Measurements from ENCODE around the gene SNRK.

Gene SNRK

DNA sequence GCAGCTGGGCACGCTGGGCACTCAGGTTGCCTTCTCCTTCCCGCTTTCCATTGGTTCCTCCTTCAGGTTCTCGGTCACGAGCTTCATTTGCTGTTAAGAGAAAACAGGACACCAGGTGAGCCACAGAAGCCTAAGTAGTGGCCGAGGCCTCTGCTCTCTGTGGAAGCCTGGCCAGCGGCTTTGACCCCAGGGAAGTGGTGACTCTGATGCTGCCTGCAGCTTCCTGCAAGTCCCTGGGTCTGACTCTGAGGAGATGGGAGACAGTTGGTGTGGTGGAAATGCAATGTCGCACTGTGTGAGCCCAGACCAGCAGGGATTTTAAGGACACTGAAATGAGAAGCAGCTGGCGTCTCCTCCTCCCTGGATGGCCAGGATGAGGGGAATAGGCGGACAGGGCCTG is 80.5 kb downstream of the SNRK start:
- CTCF ChIA-PET, result no interaction called here
- Histone ChIP-seq H3K36me3 (ENCODE audit: control insufficient read depth in 2 of 2, insufficient read depth in 1 of 2, low read length in 2 of 2) (peaks cover 0 to 8% of the 10 kb centered on the region in 2 experiments; a peak in 1 of 3 replicates), H3K27ac (ENCODE audit: extremely low read depth, low read depth, low read length) (no peak overlapping the region), H3K4me3 (ENCODE audit: low read depth, low read length) (no peak overlapping the region), H3K9me3 (ENCODE audit: control insufficient read depth, insufficient read depth, low read depth, low read length) (no peaks in the 10 kb centered on the region), H3K4me1 (ENCODE audit: control insufficient read depth, insufficient read depth, low read length) (no peaks in the 10 kb centered on the region)
- TF ChIP-seq ZNF830 (tag by site-specific recombination; IDR thresholded peaks at IDR 0.05; ENCODE audit: low read depth), result no peak
- TF ChIP-seq ZNF510 (tag by site-specific recombination; IDR thresholded peaks at IDR 0.05; ENCODE audit: insufficient replicate concordance), result no peak
- TF ChIP-seq ZNF416 (tag by site-specific recombination; IDR thresholded peaks at IDR 0.05), result no peak
- no peak for TF ChIP-seq MEIS1 (CRISPR knock-in tag; IDR thresholded peaks at IDR 0.05; ENCODE audit: borderline replicate concordance)
- TF ChIP-seq ZNF23 (tag by site-specific recombination; IDR thresholded peaks at IDR 0.05; ENCODE audit: borderline replicate concordance), result no peak
- TF ChIP-seq ZNF558 (tag by site-specific recombination; IDR thresholded peaks at IDR 0.05), result no peak
- TF ChIP-seq, protein P1, sequence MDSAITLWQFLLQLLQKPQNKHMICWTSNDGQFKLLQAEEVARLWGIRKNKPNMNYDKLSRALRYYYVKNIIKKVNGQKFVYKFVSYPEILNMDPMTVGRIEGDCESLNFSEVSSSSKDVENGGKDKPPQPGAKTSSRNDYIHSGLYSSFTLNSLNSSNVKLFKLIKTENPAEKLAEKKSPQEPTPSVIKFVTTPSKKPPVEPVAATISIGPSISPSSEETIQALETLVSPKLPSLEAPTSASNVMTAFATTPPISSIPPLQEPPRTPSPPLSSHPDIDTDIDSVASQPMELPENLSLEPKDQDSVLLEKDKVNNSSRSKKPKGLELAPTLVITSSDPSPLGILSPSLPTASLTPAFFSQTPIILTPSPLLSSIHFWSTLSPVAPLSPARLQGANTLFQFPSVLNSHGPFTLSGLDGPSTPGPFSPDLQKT (IDR thresholded peaks at IDR 0.05; ENCODE audit: borderline replicate concordance, low read depth, low read length), result no peak
- TF ChIP-seq ZFP3 (tag by site-specific recombination; IDR thresholded peaks at IDR 0.05; ENCODE audit: low read depth), result no peak
- no peak for TF ChIP-seq ZBTB8A (tag by site-specific recombination; IDR thresholded peaks at IDR 0.05)
- TF ChIP-seq ZNF664 (tag by site-specific recombination; IDR thresholded peaks at IDR 0.05), result no peak
- TF ChIP-seq, protein P2, sequence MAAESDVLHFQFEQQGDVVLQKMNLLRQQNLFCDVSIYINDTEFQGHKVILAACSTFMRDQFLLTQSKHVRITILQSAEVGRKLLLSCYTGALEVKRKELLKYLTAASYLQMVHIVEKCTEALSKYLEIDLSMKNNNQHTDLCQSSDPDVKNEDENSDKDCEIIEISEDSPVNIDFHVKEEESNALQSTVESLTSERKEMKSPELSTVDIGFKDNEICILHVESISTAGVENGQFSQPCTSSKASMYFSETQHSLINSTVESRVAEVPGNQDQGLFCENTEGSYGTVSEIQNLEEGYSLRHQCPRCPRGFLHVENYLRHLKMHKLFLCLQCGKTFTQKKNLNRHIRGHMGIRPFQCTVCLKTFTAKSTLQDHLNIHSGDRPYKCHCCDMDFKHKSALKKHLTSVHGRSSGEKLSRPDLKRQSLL (tag by site-specific recombination; IDR thresholded peaks at IDR 0.05), result no peak
- TF ChIP-seq SP3 (tag by site-specific recombination; IDR thresholded peaks at IDR 0.05), result no peak
- POLR2A ChIA-PET, result no interaction called here

DNA sequence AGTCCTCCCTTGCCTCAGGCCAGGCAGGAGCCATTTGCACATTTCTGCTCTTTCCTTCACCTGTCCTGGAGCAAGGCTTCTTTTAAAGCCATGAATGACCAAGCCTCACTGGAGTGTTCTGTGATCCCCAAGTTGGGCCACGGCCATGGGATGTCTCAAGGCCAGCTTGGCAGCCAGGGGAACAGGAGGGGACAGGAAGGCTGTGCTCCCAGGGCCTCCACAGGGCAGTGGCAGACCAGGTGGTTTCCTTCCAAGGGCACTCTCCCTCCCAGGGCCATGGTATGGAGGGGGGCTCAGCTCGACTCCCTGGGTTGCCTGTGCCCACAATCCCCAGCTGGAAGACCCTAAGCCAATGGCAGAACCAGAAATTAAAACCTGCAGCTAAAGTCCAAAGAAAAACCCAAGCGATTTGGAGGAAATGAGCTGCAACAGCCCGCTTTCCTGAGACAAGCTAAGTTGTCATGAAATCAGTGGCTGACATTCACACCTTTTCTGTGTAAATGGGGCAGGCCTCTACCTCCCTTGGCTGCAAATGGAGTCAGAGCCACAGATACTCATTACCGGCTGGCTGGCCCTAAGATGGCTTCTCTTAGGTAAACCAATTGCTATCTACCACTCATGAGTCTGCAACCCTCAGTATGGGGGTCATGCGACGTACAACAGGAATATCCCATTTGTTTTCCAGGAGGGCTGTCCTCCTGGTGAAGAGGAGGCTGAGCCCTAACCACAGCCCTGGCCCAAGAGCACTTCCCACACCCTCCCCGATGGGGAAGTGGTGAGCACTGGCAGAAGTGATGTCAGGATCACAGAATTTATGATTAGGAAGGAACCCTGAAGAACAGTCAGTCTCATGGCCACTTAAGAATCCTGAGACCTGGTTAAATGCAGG is 83.3 kb downstream of the SNRK start:
- Histone ChIP-seq H3K4me3 (ENCODE audit: low read depth, low read length) (no peak overlapping the region), H3K27ac (ENCODE audit: extremely low read depth, low read depth, low read length) (no peak overlapping the region), H3K36me3 (ENCODE audit: control insufficient read depth in 2 of 2, insufficient read depth in 1 of 2, low read length in 2 of 2) (peaks cover 0 to 8% of the 10 kb centered on the region in 2 experiments; a peak in 1 of 3 replicates), H3K9me3 (ENCODE audit: control insufficient read depth, insufficient read depth, low read depth, low read length) (no peaks in the 10 kb centered on the region), H3K4me1 (ENCODE audit: control insufficient read depth, insufficient read depth, low read length) (no peaks in the 10 kb centered on the region)
- TF ChIP-seq WT1 (tag by site-specific recombination; IDR thresholded peaks at IDR 0.05) (no peak), ZEB2 (tag by site-specific recombination; IDR thresholded peaks at IDR 0.05) (no peak), ZNF747 (tag by site-specific recombination; IDR thresholded peaks at IDR 0.05) (no peak), ZNF121 (tag by site-specific recombination; IDR thresholded peaks at IDR 0.05) (no peak)
- CTCF ChIA-PET, result interaction anchor here (0.6 kb wide), 1 partner anchor 194 kb away, joined by 3 read pairs; no protein-coding TSS in a partner anchor
- POLR2A ChIA-PET, result no interaction called here

DNA sequence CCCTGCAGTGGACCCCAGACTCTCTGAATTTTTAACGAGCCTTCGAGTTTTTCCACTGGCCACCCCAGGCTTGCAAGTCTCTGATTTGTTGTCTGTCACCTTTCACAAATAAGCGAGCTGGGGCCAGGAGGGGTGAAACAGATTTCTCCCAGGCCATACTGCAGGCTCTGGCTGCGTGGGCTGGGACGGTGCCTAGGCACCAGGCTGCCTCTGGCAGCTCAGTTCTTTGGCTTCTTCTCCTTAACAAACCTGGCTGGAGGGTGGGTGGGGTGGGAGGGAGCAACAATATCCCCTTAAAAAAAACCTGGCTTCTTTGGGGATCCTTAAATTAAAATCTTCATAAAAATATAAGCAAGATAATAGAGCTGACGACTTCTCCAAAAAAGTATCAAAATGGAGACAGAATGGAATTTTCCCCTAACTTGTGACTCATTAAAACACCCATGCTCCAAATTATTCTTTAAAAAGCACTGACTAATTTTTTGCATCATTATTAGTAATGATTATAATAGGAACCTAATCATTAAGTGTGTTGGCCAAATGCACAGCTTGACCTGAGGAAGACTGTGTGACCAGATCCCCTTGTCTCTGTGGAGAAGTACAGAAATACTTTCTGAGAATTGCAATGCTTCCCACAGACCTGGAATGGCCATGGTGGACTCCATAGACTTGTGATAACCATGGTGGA is 84.1 kb downstream of the SNRK start:
- H3K9me3 ChIP-seq (ENCODE audit: control insufficient read depth, insufficient read depth, low read depth, low read length), result no peaks in the 10 kb centered on the region
- TF ChIP-seq ZBTB20 (tag by site-specific recombination; IDR thresholded peaks at IDR 0.05), result no peak
- H3K27ac ChIP-seq (ENCODE audit: extremely low read depth, low read depth, low read length), result no peak overlapping the region
- CTCF ChIA-PET, result interaction anchor here (0.6 kb wide), 1 partner anchor 195 kb away, joined by 3 read pairs; no protein-coding TSS in a partner anchor
- no peak overlapping the region for H3K4me3 ChIP-seq (ENCODE audit: low read depth, low read length)
- H3K36me3 ChIP-seq (ENCODE audit: control insufficient read depth in 2 of 2, insufficient read depth in 1 of 2, low read length in 2 of 2), result peaks cover 0 to 4% of the 10 kb centered on the region in 2 experiments; a peak in 1 of 3 replicates
- POLR2A ChIA-PET, result no interaction called here
- H3K4me1 ChIP-seq (ENCODE audit: control insufficient read depth, insufficient read depth, low read length), result no peaks in the 10 kb centered on the region

All from HEK293 (cell line).